Keratinocyte (primary cell): ENCODE results near the gene OR51V1. TPM values are rescaled to one million over a fixed set of nuclear protein-coding genes. Genes with fewer than 3 reads are reported as not detected.

Source experiments
- DNase-seq: peaks from one replicate; pipeline ENCODE4 v3.0.0-alpha.2; 2011; ENCODE audit warnings: low read depth, missing footprints, low spot score
- FAIRE-seq: peaks from 2 replicates; lab custom pipeline; 2011; peaks lifted over from hg19 to GRCh38; lab: Jason Lieb, UNC
- H2AFZ ChIP-seq: 2 replicates; pipeline ENCODE4 v1.6.0; 2012; ENCODE audit warnings: low read length, control low read depth, inconsistent platforms; ENCODE audit not compliant: control insufficient read depth
- H3K27ac ChIP-seq: 2 replicates; pipeline ENCODE4 v1.5.1; 2011; ENCODE audit warnings: low read length; ENCODE audit not compliant: control insufficient read depth, insufficient read depth
- H3K27me3 ChIP-seq: 3 replicates; pipeline ENCODE4 v1.6.0; 2011; ENCODE audit warnings: low read length; ENCODE audit not compliant: control insufficient read depth, insufficient read depth; ENCODE audit errors: extremely low read depth
- H3K36me3 ChIP-seq, 2 experiments: 2 replicates in 1 of 2; 3 replicates in 1 of 2; pipeline ENCODE4 v1.5.1; 2011; ENCODE audit warnings: low read length in 2 of 2, mild to moderate bottlenecking in 1 of 2; ENCODE audit not compliant: control insufficient read depth in 2 of 2, insufficient read depth in 2 of 2; ENCODE audit errors: extremely low read depth in 1 of 2
- H3K4me1 ChIP-seq: 3 replicates; pipeline ENCODE4 v1.5.1; 2011; ENCODE audit warnings: low read length; ENCODE audit not compliant: control insufficient read depth, insufficient read depth; ENCODE audit errors: extremely low read depth
- H3K4me2 ChIP-seq: 3 replicates; pipeline ENCODE4 v1.6.0; 2011; ENCODE audit warnings: low read depth, low read length; ENCODE audit not compliant: control insufficient read depth, insufficient read depth; ENCODE audit errors: extremely low read depth
- H3K4me3 ChIP-seq, 3 experiments: fragments of 200-600 bp in 1 of 3; sonication (generic) in 1 of 3; 2 replicates in 2 of 3; 3 replicates in 1 of 3; pipeline ENCODE4 v1.5.1; 2011 to 2016; ENCODE audit warnings: low read length in 3 of 3, mild to moderate bottlenecking in 3 of 3, control low read depth in 2 of 3, inconsistent platforms in 1 of 3, low read depth in 1 of 3, mixed read lengths in 1 of 3, mixed run types in 1 of 3, moderate library complexity in 1 of 3; ENCODE audit not compliant: control insufficient read depth in 2 of 3, insufficient read depth in 2 of 3; ENCODE audit errors: extremely low read depth in 1 of 3
- H3K79me2 ChIP-seq: 2 replicates; pipeline ENCODE4 v1.6.0; 2012; ENCODE audit warnings: low read length; ENCODE audit not compliant: control insufficient read depth, insufficient read depth
- H3K9ac ChIP-seq: 3 replicates; pipeline ENCODE4 v1.6.0; 2011; ENCODE audit warnings: low read length; ENCODE audit not compliant: control insufficient read depth, insufficient read depth; ENCODE audit errors: extremely low read depth
- H3K9me1 ChIP-seq: 3 replicates; pipeline ENCODE4 v1.6.0; 2011; ENCODE audit warnings: low read length; ENCODE audit not compliant: control insufficient read depth, insufficient read depth; ENCODE audit errors: extremely low read depth
- H3K9me3 ChIP-seq: 2 replicates; pipeline ENCODE4 v1.5.1; 2012; ENCODE audit warnings: low read depth, low read length; ENCODE audit not compliant: control insufficient read depth
- H4K20me1 ChIP-seq: 3 replicates; pipeline ENCODE4 v1.6.0; 2011; ENCODE audit warnings: low read length; ENCODE audit not compliant: control insufficient read depth, insufficient read depth; ENCODE audit errors: extremely low read depth
- CTCF ChIP-seq, 3 experiments: IDR thresholded peaks in 1 of 3; conservative IDR thresholded peaks in 1 of 3; optimal IDR thresholded peaks in 1 of 3; 2 replicates in 2 of 3; 3 replicates in 1 of 3; pipeline versions ENCODE3 to v1.5.1; 2011; ENCODE audit warnings: low read length in 3 of 3, mild to moderate bottlenecking in 3 of 3, moderate library complexity in 2 of 3, control low read depth in 1 of 3, inconsistent platforms in 1 of 3; ENCODE audit not compliant: insufficient read depth in 2 of 3; ENCODE audit errors: extremely low read depth in 1 of 3
- EZH2 ChIP-seq: IDR thresholded peaks from one replicate; pipeline ENCODE4 v1.6.1; 2012; ENCODE audit warnings: inconsistent platforms, mild to moderate bottlenecking, low read length, moderate library complexity
- dilution Hi-C: fragments of 300-500 bp; cut with MboI; formaldehyde crosslinking; loops from one replicate; pipeline ENCODE4 v1.7.0; 2020; ENCODE audit warnings: low sequenced_read_pairs; ENCODE audit not compliant: extremely low pct_ligation_motif_present
- polyA plus RNA-seq, 5 experiments: library from polyadenylated mRNA; depleted of rRNA in 3 of 5; stranded (reverse) in 3 of 5; stranded (forward) in 1 of 5; unstranded in 1 of 5; fragments of >200 nt; gene quantifications; 1 replicate in 1 of 5; 2 replicates in 3 of 5; 3 replicates in 1 of 5; pipeline versions ENCODE4 v1.2.1 to v1.2.3, GENCODE V29; 2011 to 2012; ENCODE audit warnings: missing spikeins in 2 of 5, low read depth in 1 of 5, low replicate concordance in 1 of 5

The OR51V1 gene
- polyA plus RNA-seq, 1 donor (not counting 4 experiments of a cell fraction or from before 2014, with no cell fraction given): not detected

DNA sequence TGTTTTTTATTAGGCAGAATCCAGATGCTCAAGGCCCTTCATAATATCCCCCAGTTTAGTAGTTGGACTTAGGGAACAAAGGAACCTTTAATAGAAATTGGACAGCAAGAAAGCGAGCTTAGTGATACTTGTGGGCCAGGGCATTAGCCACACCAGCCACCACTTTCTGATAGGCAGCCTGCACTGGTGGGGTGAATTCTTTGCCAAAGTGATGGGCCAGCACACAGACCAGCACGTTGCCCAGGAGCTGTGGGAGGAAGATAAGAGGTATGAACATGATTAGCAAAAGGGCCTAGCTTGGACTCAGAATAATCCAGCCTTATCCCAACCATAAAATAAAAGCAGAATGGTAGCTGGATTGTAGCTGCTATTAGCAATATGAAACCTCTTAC, 25.0 kb upstream of the OR51V1 start:
- FAIRE-seq (no peak), DNase-seq (no peak)
- Histone ChIP-seq H3K4me1 (no peaks in the 10 kb centered on the region), H3K36me3 (no peaks in the 10 kb centered on the region), H3K27ac (no peak overlapping the region), H3K4me2 (no peak overlapping the region), H3K79me2 (no peaks in the 10 kb centered on the region), H2AFZ (no peak overlapping the region), H3K4me3 (no peak overlapping the region), H3K9me3 (no peaks in the 10 kb centered on the region), H3K9ac (no peak overlapping the region), H3K9me1 (no peaks in the 10 kb centered on the region), H3K27me3 (no peaks in the 10 kb centered on the region), H4K20me1 (no peaks in the 10 kb centered on the region)
- dilution Hi-C loops: no loop called here
- TF ChIP-seq EZH2 (no peak), CTCF (optimal IDR thresholded peaks at IDR 0.05 in 1 of 3, IDR thresholded peaks at IDR 0.05 in 1 of 3, conservative IDR thresholded peaks at IDR 0.05 in 1 of 3; ENCODE audit: extremely low read depth in 1 of 3, insufficient read depth in 2 of 3, low read length in 3 of 3) (no peak)

- no peak for FAIRE-seq
- dilution Hi-C loops: no loop called here
- TF ChIP-seq CTCF (optimal IDR thresholded peaks at IDR 0.05 in 1 of 3, IDR thresholded peaks at IDR 0.05 in 1 of 3, conservative IDR thresholded peaks at IDR 0.05 in 1 of 3; ENCODE audit: extremely low read depth in 1 of 3, insufficient read depth in 2 of 3, low read length in 3 of 3) (no peak), EZH2 (no peak)
Measured at GRCh38 chr11:5224538-5225479, 24.3 kb upstream of the OR51V1 start.

More at GRCh38 chr11:5224538-5225479, 24.3 kb upstream of the OR51V1 start:
- no peaks in the 10 kb centered on the region for H3K9me1 ChIP-seq
- H3K9ac ChIP-seq: no peak overlapping the region
- H2AFZ ChIP-seq: no peak overlapping the region
- no peaks in the 10 kb centered on the region for H3K79me2 ChIP-seq
- H3K4me2 ChIP-seq: no peak overlapping the region
- H3K4me1 ChIP-seq: no peaks in the 10 kb centered on the region
- no peak overlapping the region for H3K4me3 ChIP-seq
- DNase-seq: no peak
- H4K20me1 ChIP-seq: no peaks in the 10 kb centered on the region
- H3K27ac ChIP-seq: no peak overlapping the region
- no peaks in the 10 kb centered on the region for H3K27me3 ChIP-seq
- no peaks in the 10 kb centered on the region for H3K36me3 ChIP-seq
- no peaks in the 10 kb centered on the region for H3K9me3 ChIP-seq
